Fibroblast of upper back skin (primary cell): ENCODE data around the gene ENO2.

ENCODE experiments used
- DNase-seq: peaks from one replicate; pipeline ENCODE4 v3.0.0-alpha.2; 2013

Gene ENO2

DNA sequence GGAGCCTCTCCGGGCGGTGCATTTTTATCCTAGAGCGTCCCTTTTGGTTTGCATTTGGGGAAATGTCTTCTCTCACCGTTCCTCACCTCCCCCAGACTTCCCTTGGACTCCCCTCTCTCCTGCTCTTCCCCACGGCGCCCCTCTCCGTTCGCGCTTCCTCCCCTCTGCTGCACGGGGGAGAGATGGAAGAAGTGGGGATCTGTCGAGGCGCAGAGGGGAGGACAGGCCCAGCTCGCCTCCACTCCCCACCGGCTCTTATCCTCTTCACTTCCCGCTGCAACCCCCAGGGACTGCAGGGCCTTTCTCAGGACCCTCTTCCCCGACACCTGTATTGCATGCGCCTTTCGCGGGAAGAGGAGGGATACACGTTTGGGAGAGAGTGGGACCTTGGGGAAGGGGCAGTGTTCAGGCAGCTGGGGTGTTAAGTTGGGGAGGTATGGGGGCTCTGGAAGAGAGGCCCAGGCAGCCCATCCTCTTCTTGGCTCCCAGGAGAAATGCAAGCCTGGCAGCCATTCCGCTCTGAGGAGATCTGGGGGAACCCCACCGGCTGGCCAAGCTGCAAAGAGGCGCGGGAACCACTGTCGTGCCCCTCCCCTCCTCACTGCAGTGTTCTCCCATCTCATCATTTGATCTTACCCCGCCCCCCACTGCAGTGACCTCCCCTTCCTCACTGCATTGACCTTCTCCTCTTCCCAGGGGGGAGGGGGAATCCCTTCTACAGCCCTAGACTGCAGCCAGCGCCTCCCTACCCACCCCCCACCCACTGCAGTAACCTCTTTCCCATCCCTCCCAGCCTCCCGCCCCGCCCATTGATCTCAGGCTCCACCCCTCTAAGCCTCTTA lies 788 bp downstream of the ENO2 start:
- DNase-seq: peak; percentile 20

DNA sequence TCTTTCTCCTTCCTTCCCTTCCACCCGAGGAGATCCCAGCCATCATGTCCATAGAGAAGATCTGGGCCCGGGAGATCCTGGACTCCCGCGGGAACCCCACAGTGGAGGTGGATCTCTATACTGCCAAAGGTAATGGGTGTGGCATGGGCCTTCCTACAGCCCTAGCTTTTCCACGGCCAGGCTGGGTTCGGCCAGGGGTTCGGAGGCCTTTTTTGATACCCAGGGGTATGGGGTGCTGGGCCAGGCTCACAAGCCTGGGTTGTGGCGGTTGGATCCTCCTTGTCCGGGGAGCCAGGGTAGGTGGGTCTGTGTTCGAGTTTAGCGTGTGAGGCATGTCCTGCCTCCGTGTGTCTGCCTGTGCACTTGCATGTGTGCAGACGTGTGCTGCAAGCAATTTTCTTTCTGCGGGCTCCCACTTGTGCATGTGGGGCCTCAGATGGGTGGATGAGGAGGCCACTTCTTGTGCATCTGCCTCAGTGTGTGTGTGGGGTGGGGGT lies 1.5 kb downstream of the ENO2 start:
- no peak for DNase-seq

DNA sequence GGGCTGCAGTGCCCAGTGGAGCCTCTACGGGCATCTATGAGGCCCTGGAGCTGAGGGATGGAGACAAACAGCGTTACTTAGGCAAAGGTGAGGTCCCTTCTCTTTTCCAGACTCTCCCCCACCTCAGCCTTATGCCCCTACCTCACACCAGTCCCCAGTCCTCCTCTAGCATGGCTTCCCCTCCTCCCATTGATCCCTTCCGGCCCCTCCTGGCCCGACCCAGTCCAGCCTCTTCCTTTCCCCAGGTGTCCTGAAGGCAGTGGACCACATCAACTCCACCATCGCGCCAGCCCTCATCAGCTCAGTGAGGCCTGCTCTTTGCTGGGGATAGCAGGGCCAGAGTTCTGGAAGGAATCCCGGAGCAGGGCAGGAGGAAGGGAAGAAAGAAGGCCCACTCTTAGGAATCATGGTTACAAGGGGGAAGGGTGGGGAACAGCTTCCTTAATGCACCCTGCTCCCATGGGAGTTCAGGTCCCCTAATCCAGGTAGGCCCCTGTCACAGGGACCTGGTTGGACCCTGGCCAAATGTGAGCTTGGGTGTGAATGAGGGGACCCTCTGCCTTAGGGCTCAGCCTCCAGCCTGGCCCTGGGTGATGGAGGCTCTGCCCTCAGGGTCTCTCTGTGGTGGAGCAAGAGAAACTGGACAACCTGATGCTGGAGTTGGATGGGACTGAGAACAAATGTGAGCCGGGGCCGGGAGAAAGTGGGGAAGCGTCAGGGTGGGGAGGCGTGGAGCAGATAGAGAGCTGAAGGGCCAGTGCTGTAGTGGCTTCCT lies 2.2 kb downstream of the ENO2 start:
- no peak for DNase-seq

DNA sequence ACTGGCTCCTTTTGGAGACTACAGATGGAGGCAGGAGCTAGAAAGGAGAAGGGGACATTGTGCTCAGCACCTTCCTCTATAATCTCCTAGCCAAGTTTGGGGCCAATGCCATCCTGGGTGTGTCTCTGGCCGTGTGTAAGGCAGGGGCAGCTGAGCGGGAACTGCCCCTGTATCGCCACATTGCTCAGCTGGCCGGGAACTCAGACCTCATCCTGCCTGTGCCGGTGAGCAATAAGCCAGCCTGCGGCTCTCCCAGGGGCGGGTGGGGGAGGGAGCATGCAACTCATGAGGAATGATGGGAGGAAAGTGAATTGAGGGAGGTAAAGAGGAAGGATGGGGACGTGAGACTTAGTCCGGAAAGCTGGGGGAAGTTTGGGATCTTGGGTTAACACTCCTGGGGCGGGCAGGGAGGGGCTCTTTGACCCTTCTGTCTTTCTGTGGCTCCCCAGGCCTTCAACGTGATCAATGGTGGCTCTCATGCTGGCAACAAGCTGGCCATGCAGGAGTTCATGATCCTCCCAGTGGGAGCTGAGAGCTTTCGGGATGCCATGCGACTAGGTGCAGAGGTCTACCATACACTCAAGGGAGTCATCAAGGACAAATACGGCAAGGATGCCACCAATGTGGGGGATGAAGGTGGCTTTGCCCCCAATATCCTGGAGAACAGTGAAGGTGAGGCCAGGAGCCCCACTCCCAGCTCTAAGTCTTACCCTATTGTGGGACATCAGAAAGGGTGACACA lies 3.3 kb downstream of the ENO2 start:
- DNase-seq: peak; percentile 54

DNA sequence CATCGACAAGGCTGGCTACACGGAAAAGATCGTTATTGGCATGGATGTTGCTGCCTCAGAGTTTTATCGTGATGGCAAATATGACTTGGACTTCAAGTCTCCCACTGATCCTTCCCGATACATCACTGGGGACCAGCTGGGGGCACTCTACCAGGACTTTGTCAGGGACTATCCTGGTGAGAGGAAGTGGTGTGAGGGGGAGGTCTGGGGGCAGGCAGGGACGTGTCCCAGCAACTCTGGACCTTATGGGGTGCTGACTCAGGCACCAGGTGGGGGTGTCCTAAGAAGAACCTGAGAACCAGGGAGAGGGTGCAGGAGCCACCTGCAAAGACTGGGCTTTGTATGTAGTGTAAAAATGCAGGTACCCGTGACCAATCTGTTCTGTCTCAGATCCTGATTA lies 5.2 kb downstream of the ENO2 start:
- DNase-seq: no peak

DNA sequence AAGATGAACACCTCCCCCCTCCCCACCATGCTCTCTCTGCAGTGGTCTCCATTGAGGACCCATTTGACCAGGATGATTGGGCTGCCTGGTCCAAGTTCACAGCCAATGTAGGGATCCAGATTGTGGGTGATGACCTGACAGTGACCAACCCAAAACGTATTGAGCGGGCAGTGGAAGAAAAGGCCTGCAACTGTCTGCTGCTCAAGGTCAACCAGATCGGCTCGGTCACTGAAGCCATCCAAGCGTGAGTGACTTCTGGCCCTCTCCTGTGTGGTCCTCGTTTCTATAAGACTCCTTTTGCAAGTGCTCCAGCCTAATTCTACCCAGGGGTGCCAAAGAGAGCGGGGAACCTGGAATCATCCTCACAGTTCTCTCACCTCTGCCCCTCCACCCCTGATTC lies 7.2 kb downstream of the ENO2 start:
- no peak for DNase-seq

DNA sequence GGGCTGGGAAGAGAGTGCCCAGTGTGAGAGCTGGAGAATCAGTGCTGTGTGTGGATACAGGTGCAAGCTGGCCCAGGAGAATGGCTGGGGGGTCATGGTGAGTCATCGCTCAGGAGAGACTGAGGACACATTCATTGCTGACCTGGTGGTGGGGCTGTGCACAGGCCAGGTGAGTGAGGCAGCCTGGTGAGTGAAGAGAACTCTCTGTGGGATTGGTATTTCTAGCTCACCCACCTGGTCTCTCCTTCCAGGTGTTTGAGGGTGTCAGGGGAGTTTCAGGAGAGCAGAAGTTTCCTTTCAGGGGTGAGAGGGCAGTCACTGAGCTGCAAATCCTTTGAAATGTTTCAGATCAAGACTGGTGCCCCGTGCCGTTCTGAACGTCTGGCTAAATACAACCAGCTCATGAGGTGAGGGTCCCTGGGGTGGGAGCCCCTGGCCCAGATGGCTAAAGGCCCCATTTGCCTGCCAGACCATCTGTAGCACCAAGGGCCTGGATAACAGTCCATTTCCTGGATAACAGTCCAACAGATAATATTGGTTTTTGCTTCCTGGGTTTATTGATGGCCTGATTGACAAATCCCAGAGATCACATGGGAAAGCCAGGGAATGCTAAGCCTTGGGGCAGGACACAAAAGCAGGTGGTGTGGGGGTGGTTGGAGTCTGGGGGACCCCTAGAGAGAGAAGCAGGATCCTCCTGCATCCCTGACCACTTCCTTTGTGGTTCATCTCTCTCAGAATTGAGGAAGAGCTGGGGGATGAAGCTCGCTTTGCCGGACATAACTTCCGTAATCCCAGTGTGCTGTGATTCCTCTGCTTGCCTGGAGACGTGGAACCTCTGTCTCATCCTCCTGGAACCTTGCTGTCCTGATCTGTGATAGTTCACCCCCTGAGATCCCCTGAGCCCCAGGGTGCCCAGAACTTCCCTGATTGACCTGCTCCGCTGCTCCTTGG lies 7.9 kb downstream of the ENO2 start:
- DNase-seq: no peak

DNA sequence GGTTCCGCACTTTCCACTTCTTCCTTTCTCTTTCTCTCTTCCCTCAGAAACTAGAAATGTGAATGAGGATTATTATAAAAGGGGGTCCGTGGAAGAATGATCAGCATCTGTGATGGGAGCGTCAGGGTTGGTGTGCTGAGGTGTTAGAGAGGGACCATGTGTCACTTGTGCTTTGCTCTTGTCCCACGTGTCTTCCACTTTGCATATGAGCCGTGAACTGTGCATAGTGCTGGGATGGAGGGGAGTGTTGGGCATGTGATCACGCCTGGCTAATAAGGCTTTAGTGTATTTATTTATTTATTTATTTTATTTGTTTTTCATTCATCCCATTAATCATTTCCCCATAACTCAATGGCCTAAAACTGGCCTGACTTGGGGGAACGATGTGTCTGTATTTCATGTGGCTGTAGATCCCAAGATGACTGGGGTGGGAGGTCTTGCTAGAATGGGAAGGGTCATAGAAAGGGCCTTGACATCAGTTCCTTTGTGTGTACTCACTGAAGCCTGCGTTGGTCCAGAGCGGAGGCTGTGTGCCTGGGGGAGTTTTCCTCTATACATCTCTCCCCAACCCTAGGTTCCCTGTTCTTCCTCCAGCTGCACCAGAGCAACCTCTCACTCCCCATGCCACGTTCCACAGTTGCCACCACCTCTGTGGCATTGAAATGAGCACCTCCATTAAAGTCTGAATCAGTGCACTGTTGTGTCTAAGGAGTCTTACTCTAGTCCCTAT lies 8.8 kb downstream of the ENO2 start:
- DNase-seq: no peak

DNA sequence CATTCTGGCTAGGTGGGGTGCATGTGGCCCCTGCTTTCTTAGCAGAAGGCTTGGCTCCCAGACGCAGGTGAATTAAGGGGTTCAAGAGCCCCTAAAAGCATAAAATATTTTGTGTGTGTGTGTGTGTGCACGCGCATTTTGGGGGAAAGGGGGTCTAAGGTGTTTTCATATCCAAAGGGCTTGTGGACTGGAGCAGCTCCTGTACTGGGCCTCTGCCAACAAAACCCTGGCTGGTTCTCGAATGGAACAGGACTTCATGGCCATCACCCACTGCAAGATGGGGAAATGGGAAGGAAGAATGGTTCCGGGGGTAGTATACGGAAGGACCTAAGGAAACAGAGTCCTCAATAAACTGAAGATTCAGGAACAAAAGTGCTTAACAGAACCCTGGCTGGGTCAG lies 9.5 kb downstream of the ENO2 start:
- DNase-seq: no peak

DNA sequence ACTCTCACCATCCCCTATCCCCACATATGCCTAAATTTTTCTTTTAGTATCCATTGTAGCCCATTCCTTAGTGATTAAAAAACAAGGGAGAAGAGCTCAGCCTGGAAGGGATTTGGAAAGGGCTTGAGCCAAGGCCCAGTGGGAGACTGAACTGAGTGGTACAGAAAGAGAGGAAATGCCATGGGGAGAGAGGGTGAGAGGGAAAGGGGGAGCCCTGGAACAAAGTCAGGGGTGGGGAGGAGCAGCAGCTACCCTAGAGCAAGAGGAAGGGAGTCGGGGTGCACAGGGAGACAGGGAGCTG lies 10.8 kb downstream of the ENO2 start:
- DNase-seq: no peak

DNA sequence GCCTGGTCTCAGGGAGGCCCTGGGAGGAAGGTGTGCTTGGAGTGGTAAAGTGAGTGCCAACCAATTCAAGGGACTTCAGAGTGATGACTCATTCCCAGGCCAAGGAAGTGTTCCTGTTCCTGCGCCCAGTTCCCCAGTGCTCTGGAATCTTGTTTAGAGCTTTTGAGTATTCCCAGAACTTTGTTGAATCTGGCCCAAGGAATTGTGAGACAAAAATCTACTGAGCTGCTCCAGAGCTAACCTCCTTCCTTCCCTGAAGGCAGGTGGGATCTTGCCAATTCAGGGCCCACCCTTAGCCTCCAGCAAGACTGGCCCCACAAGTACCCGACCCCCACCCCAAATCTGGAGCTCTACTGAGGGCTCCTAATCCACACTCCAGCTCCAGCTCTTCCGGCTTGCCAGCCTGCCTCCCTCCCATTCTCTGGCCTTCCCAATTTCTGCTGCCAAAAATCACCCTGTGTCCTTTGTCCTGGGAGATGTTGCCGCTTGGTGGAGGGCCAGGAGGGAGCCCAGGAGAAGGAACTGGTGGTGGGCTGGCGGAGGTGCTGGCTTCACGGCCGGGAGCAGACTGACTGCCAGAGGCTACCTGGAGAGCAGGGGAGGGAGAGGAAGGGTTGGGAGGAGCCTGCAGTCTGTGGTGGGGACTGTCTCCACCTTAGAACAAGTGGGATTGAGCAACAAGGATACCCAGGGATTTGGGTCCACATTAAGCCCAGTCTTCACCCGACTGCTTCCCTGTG lies 11.3 kb downstream of the ENO2 start:
- peak; percentile 90 for DNase-seq

DNA sequence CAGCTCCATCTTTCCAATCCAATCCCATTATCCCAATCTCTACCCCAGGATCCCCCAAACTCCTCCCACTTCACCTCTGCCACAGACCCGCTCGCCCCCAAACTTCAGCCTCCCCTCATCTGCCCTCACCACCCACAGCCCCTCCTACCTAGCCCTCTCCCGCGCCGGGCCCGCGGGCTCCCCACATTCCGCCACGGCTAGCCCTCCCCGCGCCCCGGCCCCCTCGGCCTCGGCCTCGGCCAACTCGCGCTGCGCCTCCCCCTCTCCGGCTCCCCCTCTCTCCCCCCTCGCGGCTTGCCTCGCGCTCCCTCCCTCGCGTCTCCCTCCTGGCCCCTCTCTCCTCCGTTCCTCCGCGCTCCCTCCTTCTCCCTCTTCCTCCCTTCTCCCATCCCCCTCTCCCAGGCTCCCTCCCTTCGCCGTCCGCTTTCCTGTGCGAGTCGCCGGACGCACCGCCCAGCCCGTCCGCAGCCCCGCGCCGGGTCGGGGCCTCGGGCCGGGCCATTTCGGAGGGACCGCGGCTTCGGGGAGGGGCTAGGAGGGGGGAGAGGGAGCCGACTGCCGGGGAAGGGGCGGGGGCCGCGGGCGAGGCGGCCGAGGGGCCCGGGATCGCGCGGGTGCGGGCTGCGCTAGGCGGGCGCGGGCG lies 13.1 kb downstream of the ENO2 start, which contains the start of gene ATN1:
Gene ATN1 (plus strand): TSS at position 581 of the 643 bp plus-strand sequence. CDS start 6,043 bp downstream, outside the sequence.
- DNase-seq: peak; percentile 86

DNA sequence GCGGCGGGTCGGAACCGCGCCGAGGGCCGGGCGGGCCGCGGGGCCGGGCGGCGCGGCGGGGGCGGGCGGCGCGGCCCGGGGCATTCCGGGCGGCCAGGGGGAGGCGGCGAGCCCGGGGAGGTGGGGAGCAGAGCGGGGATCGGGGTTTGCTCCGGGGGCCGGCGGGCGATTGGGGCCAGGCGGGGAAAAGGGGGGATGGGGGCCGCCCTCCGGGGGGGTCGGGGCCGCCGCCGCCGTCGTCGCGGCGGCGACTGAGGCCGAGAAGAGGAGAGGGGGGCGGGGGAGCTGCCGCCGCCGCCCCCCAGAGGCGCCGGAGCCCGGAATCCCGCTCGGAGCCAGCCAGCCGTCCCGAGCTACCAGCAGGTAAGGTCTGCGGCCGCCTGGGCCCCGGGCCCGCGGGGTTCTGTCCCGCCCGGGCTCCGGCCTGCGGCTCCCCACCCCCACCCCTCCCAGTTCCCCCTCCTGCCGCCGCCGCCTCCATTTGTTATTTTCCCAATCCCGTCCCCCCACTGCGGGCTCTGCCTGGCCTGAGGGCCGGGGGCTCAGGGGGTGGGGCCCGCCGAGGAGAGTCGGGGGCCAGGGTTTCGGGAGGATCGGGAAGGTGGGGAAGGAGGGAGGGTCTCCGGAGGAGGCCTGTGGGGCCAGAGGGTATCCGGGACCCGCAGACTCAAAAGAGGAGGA lies 13.8 kb downstream of the ENO2 start:
- no peak for DNase-seq

DNA sequence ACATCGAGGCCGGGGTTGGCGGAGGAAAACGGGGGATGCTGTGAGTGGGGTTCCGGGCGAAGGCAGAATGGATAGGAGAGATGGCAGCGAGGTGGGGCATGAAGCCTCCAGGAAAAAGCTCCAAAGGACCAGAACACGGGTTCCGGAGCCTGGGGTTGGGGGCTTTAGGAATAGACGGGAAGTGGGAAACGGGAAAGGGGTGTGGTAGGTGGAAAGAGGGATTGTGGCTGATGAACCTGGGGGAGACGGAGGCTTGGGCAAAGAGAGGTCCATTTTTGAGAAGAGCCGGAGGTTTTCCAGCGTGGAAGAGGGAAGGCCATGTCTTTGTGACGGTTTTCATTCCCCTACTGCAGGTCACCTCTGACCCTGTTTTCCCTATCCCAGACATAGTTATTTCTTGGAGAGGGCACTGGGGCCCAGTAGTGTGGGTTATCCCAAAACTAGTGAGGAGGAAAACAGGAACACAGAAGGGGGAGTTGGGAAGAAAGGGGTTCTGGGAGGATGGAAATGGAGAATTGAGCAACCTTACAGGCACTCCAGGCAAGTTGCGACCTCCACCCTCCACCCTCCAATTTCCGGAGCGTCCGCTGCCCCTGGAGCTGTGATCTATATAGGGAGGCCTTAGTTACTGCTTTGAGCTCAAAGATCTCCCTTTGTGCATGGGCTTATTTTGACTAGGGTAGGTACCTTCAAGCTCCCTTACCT lies 14.5 kb downstream of the ENO2 start:
- DNase-seq: no peak

DNA sequence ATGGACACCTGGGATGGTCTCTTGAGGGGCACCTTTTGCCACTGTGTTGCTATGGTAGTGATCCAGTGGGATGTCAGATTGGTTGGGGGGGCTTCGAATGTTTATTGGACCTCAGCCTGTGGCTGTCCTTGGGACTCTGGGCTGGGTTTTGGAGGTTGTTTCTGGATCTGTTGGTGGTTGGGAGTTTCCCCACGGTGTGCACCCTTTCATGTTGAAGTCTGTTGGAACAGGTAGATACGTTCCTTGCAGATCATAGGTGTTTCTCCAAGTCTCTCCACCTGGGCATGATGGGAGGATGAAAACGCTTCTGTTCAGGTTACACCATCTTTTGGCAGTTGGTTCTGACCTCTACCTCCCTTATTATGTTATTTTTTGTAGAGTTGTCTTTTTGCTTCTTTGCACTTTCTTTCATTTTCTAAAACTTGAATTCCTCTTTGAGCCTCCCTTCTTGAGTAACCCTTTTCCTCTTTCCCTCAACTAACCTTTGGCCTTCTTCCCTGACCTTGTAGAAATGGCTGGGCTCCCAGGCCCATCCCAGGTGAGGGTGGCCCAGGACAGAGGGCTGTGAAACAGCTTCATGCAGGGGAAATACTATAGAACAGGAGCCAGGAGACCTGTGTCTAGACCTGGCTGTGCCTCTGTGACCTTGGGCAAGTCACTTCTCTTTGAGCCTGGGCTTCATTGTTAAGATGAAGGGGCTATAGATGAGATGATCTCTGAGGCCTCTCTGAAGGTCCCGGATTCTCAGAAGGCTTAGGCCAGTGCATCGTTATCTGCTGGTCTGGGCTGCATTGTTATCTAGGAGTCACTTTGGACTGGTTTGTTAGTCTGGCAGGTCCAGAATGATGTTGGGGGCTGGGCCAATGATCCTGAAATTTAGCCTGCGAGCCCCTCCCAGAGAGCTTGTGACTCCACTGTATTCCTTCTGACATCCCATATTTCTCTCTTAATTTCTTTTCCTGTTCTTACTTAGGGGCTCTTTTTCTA lies 15.4 kb downstream of the ENO2 start:
- no peak for DNase-seq

DNA sequence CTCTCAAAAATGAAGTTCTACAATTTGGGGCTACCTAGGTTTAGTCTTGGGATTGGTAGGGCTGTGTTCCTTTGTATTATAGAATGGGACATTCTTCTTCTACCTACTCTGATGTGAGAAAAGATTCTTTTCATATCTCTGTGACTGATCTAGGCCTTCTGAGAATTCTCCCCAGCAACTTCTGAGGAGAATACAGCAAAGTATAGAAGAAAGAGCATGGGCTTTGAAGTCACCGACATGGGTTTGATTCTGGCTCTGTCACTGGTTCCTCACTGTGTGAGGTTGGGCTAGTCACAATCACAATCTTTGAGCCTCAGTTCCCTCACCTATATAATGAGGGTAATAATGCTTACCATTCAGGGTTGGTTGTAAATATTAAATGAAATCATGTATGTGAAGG lies 18.4 kb downstream of the ENO2 start:
- no peak for DNase-seq

DNA sequence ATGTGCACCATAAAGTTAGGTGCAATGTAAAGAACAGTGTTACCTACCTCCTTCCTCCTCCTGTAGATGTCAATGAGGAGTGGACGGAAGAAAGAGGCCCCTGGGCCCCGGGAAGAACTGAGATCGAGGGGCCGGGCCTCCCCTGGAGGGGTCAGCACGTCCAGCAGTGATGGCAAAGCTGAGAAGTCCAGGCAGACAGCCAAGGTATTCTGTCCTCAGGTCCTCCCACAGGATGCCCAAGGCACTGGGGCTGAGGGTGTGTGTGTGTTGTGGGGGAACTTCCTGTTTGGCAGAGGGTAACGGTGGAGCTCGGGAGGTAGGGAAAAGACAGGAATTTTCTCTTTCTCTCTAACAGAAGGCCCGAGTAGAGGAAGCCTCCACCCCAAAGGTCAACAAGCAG lies 19.7 kb downstream of the ENO2 start:
- DNase-seq: peak; percentile 42
